Smooth muscle cell (in vitro differentiated cells): ENCODE measurements around the gene GPR65. TPM values are rescaled to one million over a fixed set of nuclear protein-coding genes. Genes with fewer than 3 reads are reported as not detected.

Experiments
- DNase-seq: peaks from one replicate; lab custom pipeline; 2025; ENCODE audit not compliant: unreplicated experiment; lab: John Stamatoyannopoulos, UW
- H2AFZ ChIP-seq: fragments of 200-600 bp; sonication (generic); 2 replicates; pipeline ENCODE4 v1.6.0; 2016; ENCODE audit warnings: antibody characterized with exemption, low read depth, mild to moderate bottlenecking
- H3F3A ChIP-seq: fragments of 200-600 bp; sonication (generic); 2 replicates; pipeline ENCODE4 v1.6.0; 2017; ENCODE audit warnings: antibody characterized with exemption, low read depth
- H3K27ac ChIP-seq: fragments of 200-600 bp; sonication (generic); 2 replicates; pipeline ENCODE4 v1.5.1; 2016; ENCODE audit warnings: low read depth, mild to moderate bottlenecking
- H3K27me3 ChIP-seq: fragments of 200-600 bp; sonication (generic); 2 replicates; pipeline ENCODE4 v1.6.1; 2016; ENCODE audit warnings: low read depth, mild to moderate bottlenecking
- H3K36me3 ChIP-seq: fragments of 200-600 bp; sonication (generic); 2 replicates; pipeline ENCODE4 v1.5.1; 2016; ENCODE audit warnings: low read depth
- H3K4me1 ChIP-seq: fragments of 200-600 bp; sonication (generic); 2 replicates; pipeline ENCODE4 v1.5.1; 2016; ENCODE audit warnings: low read depth
- H3K4me2 ChIP-seq: fragments of 200-600 bp; sonication (generic); 2 replicates; pipeline ENCODE4 v1.6.0; 2016; ENCODE audit warnings: mild to moderate bottlenecking
- H3K4me3 ChIP-seq: fragments of 200-600 bp; sonication (generic); 2 replicates; pipeline ENCODE4 v1.5.1; 2016; ENCODE audit warnings: mild to moderate bottlenecking
- H3K79me2 ChIP-seq: fragments of 200-600 bp; sonication (generic); 2 replicates; pipeline ENCODE4 v1.6.0; 2016; ENCODE audit warnings: low read depth, mild to moderate bottlenecking
- H3K9ac ChIP-seq: fragments of 200-600 bp; sonication (generic); 2 replicates; pipeline ENCODE4 v1.6.0; 2016; ENCODE audit warnings: low read depth
- H3K9me3 ChIP-seq: fragments of 200-600 bp; sonication (generic); replicated peaks from 2 replicates; pipeline ENCODE4 v1.5.1; 2016; ENCODE audit warnings: low read depth
- H4K20me1 ChIP-seq: fragments of 200-600 bp; sonication (generic); 2 replicates; pipeline ENCODE4 v1.6.0; 2016; ENCODE audit warnings: low read depth
- CTCF ChIP-seq: fragments of 200-600 bp; sonication (generic); IDR thresholded peaks from 2 replicates; pipeline ENCODE4 v1.5.1; 2017; ENCODE audit warnings: borderline replicate concordance, mild to moderate bottlenecking, antibody characterized with exemption; ENCODE audit not compliant: insufficient read depth, poor library complexity, severe bottlenecking
- WGBS: methylation state at CpG from one replicate; pipeline ENCODE4 v1.1.7; 2016; ENCODE audit warnings: low lambda C conversion rate; 5-methylcytosine and 5-hydroxymethylcytosine counted together
- polyA plus RNA-seq: library from polyadenylated mRNA; unstranded; fragments of >200 nt; fragmentation: Nextera tagmentation; extraction: Ambion mirVana; gene quantifications from 2 replicates; pipeline ENCODE4 v1.2.1, GENCODE V29; 2016
- total RNA-seq: library from RNA; depleted of rRNA; stranded (reverse); fragments of >200 nt; gene quantifications from 2 replicates; pipeline ENCODE4 v1.2.3, GENCODE V29; 2014

Gene GPR65
- total RNA-seq (0.04 TPM in 1 of 2 replicates, not detected in the other), polyA plus RNA-seq (0.09 TPM in 1 of 2 replicates, not detected in the other)

GRCh38 chr14:88005050-88005481, at the start of gene GPR65:
Gene GPR65 (plus strand): TSS chr14:88005135. CDS start chr14:88010848, 5,713 bp downstream.
- Histone ChIP-seq H3K4me2 (no peak within 1 kb of the TSS), H3K79me2 (no peaks in the 10 kb centered on the region), H4K20me1 (no peaks in the 10 kb centered on the region), H3K27ac (peak within 1 kb of the TSS; percentile 36), H3K9me3 (no peaks in the 10 kb centered on the region), H3K9ac (no peak within 1 kb of the TSS), H3K27me3 (no peaks in the 10 kb centered on the region), H3F3A (no peaks in the 10 kb centered on the region), H2AFZ (no peak within 1 kb of the TSS), H3K4me1 (no peaks in the 10 kb centered on the region), H3K4me3 (no peak within 1 kb of the TSS), H3K36me3 (no peaks in the 10 kb centered on the region)
- 63% methylated on average over 3 of the region's 3 CpGs for WGBS
- TF ChIP-seq CTCF = no peak
- DNase-seq = no peak

GRCh38 chr14:87955501-87955900, 49.4 kb upstream of the GPR65 start:
- Histone ChIP-seq H3K4me3 (no peak overlapping the region), H4K20me1 (no peaks in the 10 kb centered on the region)
- whole genome bisulfite sequencing = 82% methylated on average over 6 of the region's 6 CpGs

GRCh38 chr14:87960013-87960787, 44.7 kb upstream of the GPR65 start:
- no peak for TF ChIP-seq CTCF
- H3K36me3 ChIP-seq = no peaks in the 10 kb centered on the region
- H3K4me2 ChIP-seq = no peak overlapping the region
- WGBS = 93% methylated on average over 5 of the region's 5 CpGs
- H3K27me3 ChIP-seq = no peaks in the 10 kb centered on the region
- no peaks in the 10 kb centered on the region for H3K79me2 ChIP-seq
- no peaks in the 10 kb centered on the region for H3K9me3 ChIP-seq
- H3K4me1 ChIP-seq = no peaks in the 10 kb centered on the region
- no peak overlapping the region for H3K9ac ChIP-seq
- H3F3A ChIP-seq = no peaks in the 10 kb centered on the region
- H2AFZ ChIP-seq = no peak overlapping the region
- no peak for DNase-seq
- no peak overlapping the region for H3K27ac ChIP-seq
- H3K4me3 ChIP-seq = no peak overlapping the region
- H4K20me1 ChIP-seq = no peaks in the 10 kb centered on the region

More at GRCh38 chr14:87955501-87955900, 49.4 kb upstream of the GPR65 start:
- no peaks in the 10 kb centered on the region for H3K79me2 ChIP-seq
- no peaks in the 10 kb centered on the region for H3K36me3 ChIP-seq
- no peaks in the 10 kb centered on the region for H3K9me3 ChIP-seq
- H3K9ac ChIP-seq = no peak overlapping the region
- DNase-seq = no peak
- no peaks in the 10 kb centered on the region for H3K27me3 ChIP-seq
- no peaks in the 10 kb centered on the region for H3K4me1 ChIP-seq
- H3K4me2 ChIP-seq = no peak overlapping the region
- no peak overlapping the region for H2AFZ ChIP-seq
- no peaks in the 10 kb centered on the region for H3F3A ChIP-seq
- no peak for TF ChIP-seq CTCF
- no peak overlapping the region for H3K27ac ChIP-seq
